ENCODE measurements around the gene PDE7B. TPM values are rescaled to one million over a fixed set of nuclear protein-coding genes. Genes with fewer than 3 reads are reported as not detected.

PDE7B gene
- total RNA-seq, 4 donors from 2014 or later = 7.8 to 13.7 (median 8.6) TPM

- H3K4me3 ChIP-seq (replicated peaks in 1 of 3) = no peak overlapping the region
- 89 to 93% methylated on average over 8 of the region's 8 CpGs for WGBS, 2 donors
These were observed 235.2 kb downstream of the PDE7B start for GRCh38 chr6:136086686-136087085.

DNA sequence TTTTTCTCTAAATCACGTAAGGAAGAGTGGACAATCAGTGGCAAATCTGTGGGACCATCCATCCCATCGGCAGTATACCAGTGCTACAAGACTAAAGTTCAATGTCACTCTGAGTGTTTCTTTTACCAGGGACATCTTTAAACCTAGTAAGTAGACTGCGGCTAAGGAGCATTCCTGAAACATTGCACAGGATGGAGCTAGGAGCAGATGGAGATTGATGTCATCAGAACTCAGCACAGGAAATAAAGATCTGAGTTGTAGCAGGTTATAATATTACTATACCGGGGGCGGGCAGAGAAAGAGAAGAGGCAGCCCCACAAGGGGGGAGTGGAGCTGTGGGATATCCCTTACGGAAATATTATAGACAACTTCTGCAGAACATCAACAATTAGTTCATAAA lies 236.5 kb downstream of the PDE7B start:
- Histone ChIP-seq H3K27ac (no peak overlapping the region), H3K9me3 (no peaks in the 10 kb centered on the region), H3K4me1 (no peaks in the 10 kb centered on the region), H3K4me3 (replicated peaks in 1 of 3) (no peak overlapping the region), H3K36me3 (no peaks in the 10 kb centered on the region), H3K27me3 (no peaks in the 10 kb centered on the region)
- 89 to 94% methylated on average over 6 of the region's 6 CpGs for WGBS, 2 donors
- no peak for TF ChIP-seq POLR2A (IDR thresholded peaks at IDR 0.05)
- TF ChIP-seq, protein P1, sequence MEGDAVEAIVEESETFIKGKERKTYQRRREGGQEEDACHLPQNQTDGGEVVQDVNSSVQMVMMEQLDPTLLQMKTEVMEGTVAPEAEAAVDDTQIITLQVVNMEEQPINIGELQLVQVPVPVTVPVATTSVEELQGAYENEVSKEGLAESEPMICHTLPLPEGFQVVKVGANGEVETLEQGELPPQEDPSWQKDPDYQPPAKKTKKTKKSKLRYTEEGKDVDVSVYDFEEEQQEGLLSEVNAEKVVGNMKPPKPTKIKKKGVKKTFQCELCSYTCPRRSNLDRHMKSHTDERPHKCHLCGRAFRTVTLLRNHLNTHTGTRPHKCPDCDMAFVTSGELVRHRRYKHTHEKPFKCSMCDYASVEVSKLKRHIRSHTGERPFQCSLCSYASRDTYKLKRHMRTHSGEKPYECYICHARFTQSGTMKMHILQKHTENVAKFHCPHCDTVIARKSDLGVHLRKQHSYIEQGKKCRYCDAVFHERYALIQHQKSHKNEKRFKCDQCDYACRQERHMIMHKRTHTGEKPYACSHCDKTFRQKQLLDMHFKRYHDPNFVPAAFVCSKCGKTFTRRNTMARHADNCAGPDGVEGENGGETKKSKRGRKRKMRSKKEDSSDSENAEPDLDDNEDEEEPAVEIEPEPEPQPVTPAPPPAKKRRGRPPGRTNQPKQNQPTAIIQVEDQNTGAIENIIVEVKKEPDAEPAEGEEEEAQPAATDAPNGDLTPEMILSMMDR (IDR thresholded peaks at IDR 0.05) = no peak
- intact Hi-C loops (cut with DNase I) = no loop called here
- DNase-seq = no peak

More at GRCh38 chr6:136086686-136087085, 235.2 kb downstream of the PDE7B start:
- Histone ChIP-seq H3K36me3 (no peaks in the 10 kb centered on the region), H3K27ac (no peak overlapping the region), H3K27me3 (no peaks in the 10 kb centered on the region), H3K9me3 (no peaks in the 10 kb centered on the region), H3K4me1 (no peaks in the 10 kb centered on the region)
- TF ChIP-seq, protein P1 (IDR thresholded peaks at IDR 0.05) = no peak
- TF ChIP-seq POLR2A (IDR thresholded peaks at IDR 0.05) = no peak
- intact Hi-C loops (cut with DNase I) = no loop called here
- no peak for DNase-seq

- H3K4me1 ChIP-seq = no peaks in the 10 kb centered on the region
- H3K9me3 ChIP-seq = no peaks in the 10 kb centered on the region
- H3K27ac ChIP-seq = no peak overlapping the region
- H3K27me3 ChIP-seq = no peaks in the 10 kb centered on the region
- intact Hi-C loops (cut with DNase I) = no loop called here
- no peak overlapping the region for H3K4me3 ChIP-seq (replicated peaks in 1 of 3)
- no peak for DNase-seq
- 94 to 98% methylated on average over 5 of the region's 5 CpGs for WGBS, 2 donors
- no peak for TF ChIP-seq POLR2A (IDR thresholded peaks at IDR 0.05)
- TF ChIP-seq, protein P1 (IDR thresholded peaks at IDR 0.05) = no peak
- no peaks in the 10 kb centered on the region for H3K36me3 ChIP-seq
These were observed 237.2 kb downstream of the PDE7B start for GRCh38 chr6:136088693-136089092.

DNA sequence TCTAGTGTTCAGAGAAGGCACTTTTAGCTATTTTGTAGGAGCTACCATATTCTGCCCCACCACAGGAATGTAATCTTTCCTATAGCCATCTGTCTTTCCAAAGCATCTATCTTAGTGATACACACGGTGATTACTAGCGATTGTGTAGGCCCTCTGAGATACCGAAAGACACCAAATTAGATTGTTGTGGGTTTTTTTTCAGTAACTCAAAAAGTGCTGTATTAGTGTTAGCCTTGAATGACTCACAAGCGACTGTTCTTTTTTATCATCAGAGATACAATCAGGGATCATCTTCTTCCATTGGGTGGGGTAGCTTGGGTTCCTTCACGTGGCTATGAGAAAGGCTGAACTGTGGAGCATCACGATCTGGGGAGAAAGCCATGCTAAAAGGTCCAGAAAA lies 238.4 kb downstream of the PDE7B start:
- intact Hi-C loops (cut with DNase I) = no loop called here
- Histone ChIP-seq H3K36me3 (no peaks in the 10 kb centered on the region), H3K27me3 (no peaks in the 10 kb centered on the region), H3K27ac (no peak overlapping the region), H3K4me1 (no peaks in the 10 kb centered on the region), H3K9me3 (no peaks in the 10 kb centered on the region), H3K4me3 (replicated peaks in 1 of 3) (no peak overlapping the region)
- TF ChIP-seq, protein P1 (IDR thresholded peaks at IDR 0.05) = no peak
- no peak for TF ChIP-seq POLR2A (IDR thresholded peaks at IDR 0.05)
- WGBS, 2 donors = 92 to 94% methylated on average over 6 of the region's 6 CpGs
- DNase-seq = no peak

DNA sequence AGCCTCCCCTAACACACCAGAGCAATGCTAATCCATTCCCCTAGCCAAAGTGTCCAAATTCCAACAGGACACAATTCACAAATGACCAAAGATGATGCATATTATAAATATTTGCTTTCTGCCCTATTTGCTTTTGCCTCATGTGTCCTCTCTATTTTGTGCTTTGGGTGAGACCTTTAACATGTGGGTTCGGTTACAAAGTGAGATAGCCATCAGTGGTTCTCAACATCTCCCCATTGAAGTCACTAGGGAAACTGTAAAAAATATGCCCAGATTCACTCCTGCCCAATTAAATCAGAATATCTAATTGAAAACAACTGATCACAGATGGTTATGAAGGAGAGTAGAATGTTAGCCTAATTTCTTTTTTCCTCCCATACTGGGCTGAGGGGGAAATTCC lies 239.4 kb downstream of the PDE7B start:
- H3K9me3 ChIP-seq = no peaks in the 10 kb centered on the region
- H3K27me3 ChIP-seq = no peaks in the 10 kb centered on the region
- TF ChIP-seq, protein P1 (IDR thresholded peaks at IDR 0.05) = no peak
- no peak for TF ChIP-seq POLR2A (IDR thresholded peaks at IDR 0.05)
- intact Hi-C loops (cut with DNase I) = no loop called here
- H3K36me3 ChIP-seq = no peaks in the 10 kb centered on the region
- H3K4me3 ChIP-seq (replicated peaks in 1 of 3) = no peak overlapping the region
- WGBS, 2 donors = 68 to 81% methylated on average over 1 of the region's 1 CpG
- no peak for DNase-seq
- no peak overlapping the region for H3K27ac ChIP-seq
- H3K4me1 ChIP-seq = peaks cover 0 to 7% of the 10 kb centered on the region in 2 donors

Data from thyroid gland (tissue), 4 donors.